Pancreas (tissue), 10 donors: ENCODE results near the gene FOXP4. TPM values are rescaled to one million over a fixed set of nuclear protein-coding genes. Genes with fewer than 3 reads are reported as not detected.

Experiments used
- ATAC-seq, 4 donors: fragments of 200-7000 bp; cut with Tn5 transposase; one replicate each; pipeline versions ENCODE4 v1.8.0 to v1.9.1; 2020; ENCODE audit warnings: mild to moderate bottlenecking in 4 of 4, moderate library complexity in 4 of 4
- DNase-seq, 6 donors: peaks; one replicate each; pipeline ENCODE4 v3.0.0-alpha.2; 2020
- FAIRE-seq: peaks from 2 replicates; lab custom pipeline; 2012; peaks lifted over from hg19 to GRCh38; lab: Jason Lieb, UNC
- H3K27ac ChIP-seq, 4 donors: fragments of 200-600 bp; sonication (generic); 1 replicate in 3 of 4; 2 replicates in 1 of 4; pipeline versions ENCODE4 v1.5.0 to v1.8.0; 2020
- H3K27me3 ChIP-seq, 4 donors: fragments of 200-600 bp; one replicate each; pipeline ENCODE4 v1.8.0; 2021
- H3K36me3 ChIP-seq, 3 donors: fragments of 200-600 bp; sonication (generic) in 1 of 3; one replicate each; pipeline versions ENCODE4 v1.5.0 to v1.8.0; 2020 to 2021
- H3K4me1 ChIP-seq, 3 donors: fragments of 200-600 bp; one replicate each; pipeline ENCODE4 v1.8.0; 2021
- H3K4me3 ChIP-seq, 4 donors: fragments of 200-600 bp; sonication (generic) in 2 of 4; one replicate each; pipeline versions ENCODE4 v1.5.0 to v1.8.0; 2020 to 2021
- H3K9me3 ChIP-seq, 4 donors: fragments of 200-600 bp; one replicate each; pipeline ENCODE4 v1.8.0; 2021
- WGBS, 2 donors: extraction: QIAGEN DNeasy Blood & Tissue Kit; methylation state at CpG; one replicate each; pipeline ENCODE4 v1.1.7; 2013; 5-methylcytosine and 5-hydroxymethylcytosine counted together
- intact Hi-C, 3 donors: fragments of 100-400 bp; cut with DNase I; formaldehyde crosslinking; loops; one replicate each; pipeline versions ENCODE4 v1.11.1 to v1.14.2; 2022
- polyA plus RNA-seq, 2 donors: library from polyadenylated mRNA; stranded (reverse); fragments of 200-250 nt; gene quantifications; one replicate each; pipeline ENCODE4 v1.2.3, GENCODE V29; 2013
- total RNA-seq, 6 donors: library from RNA; stranded (reverse); fragmentation: NEBNext Ultra II Directional in 4 of 6; extraction: Animal tissue kit (Norgen Biotek cat#: 25700) in 4 of 6; gene quantifications; one replicate each; pipeline versions ENCODE4 v1.2.1 to v1.2.4, GENCODE V29; 2021 to 2023
- TF ChIP-seq, protein P1 (sequence below), 4 donors: fragments of 200-600 bp; sonication (generic) in 3 of 4; IDR thresholded peaks; one replicate each; pipeline versions ENCODE4 v1.5.0 to v1.8.0; 2021; ENCODE audit warnings: antibody characterized with exemption in 4 of 4
- donor health status: healthy with polysubstance abuse.
- donor health status: DM: no; HTN: no; CAD: no; lungs with moderate emphysema.
- donor health status: DM: no; HTN: no; CAD: no.
- donor health status: control.
- donor health status: control.
- donor health status: Bipolar disorder and iron deficiency.
- donor health status: DM: yes; HTN: yes; CAD: no.
- donor health status: DM: no; HTN: no; CAD: no.
- donor health status: DM: no; HTN: no; CAD: no.
- donor health status: DM: yes; HTN: yes; CAD: no.

The FOXP4 gene
- total and polyA plus RNA-seq, 8 donors = 23.1 to 29.3 (median 26.3) TPM

DNA sequence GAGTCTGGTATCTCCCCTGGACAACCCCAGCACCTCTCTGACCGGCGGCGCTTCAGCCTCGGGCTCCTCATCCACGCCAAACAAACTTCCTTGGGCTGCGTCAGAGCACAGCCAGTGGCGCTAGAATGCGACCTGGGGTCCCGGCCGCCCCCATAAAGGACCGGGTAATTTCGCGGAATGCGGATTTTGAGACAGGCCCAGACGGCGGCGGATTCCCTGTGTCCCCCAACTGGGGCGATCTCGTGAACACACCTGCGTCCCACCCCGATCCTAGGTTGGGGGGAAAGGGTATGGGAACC lies 1.6 kb downstream of the FOXP4 start:
- peak; percentile 10 to 20 (median 12) for ATAC-seq
- WGBS, 2 donors = 1% methylated on average over 13 to 21 of the region's 21 CpGs
- H3K4me1 ChIP-seq = peaks cover 9 to 23% (median 16%) of the 10 kb centered on the region in 3 donors

DNA sequence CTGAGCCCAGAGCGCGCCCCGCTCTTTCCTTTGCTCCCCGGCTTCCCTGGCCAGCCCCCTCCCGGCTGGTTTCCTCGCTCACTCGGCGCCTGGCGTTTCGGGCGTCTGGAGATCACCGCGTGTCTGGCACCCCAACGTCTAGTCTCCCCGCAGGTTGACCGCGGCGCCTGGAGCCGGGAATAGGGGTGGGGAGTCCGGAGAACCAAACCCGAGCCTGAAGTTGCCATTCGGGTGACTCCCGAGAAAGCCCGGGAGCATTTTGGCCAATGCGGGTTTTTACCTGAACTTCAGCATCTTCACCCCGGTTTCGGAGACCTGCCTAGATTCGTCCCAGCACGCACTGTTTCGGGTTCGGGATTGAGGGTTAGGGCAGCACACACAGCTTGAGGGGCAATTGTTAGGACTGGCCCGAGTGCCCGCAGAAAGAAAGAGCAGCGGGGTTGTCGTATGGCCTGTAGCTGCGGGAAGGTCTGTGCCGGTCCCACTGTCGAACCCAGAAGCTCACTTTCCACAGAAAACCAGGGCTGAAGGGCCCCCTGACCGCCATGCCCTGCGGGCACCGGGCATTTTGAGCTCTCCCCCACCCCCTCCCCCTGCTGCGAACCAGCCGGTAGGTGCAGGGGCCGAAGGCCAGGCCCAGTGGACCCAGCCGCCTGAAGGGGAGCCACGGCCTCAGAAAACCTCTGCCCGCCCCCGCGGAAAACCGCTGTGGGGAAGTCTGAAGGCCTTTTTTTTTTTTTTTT lies 2.1 kb downstream of the FOXP4 start:
- ATAC-seq (peak in 3 of 4 donors; percentile 23 to 29 (median 24)), DNase-seq (peak in 5 of 6 donors; percentile 49 to 79 (median 60)), FAIRE-seq (no peak)
- Histone ChIP-seq H3K4me3 (peak overlapping the region; percentile 74 to 91 (median 86)), H3K4me1 (peaks cover 11 to 25% (median 21%) of the 10 kb centered on the region in 3 donors), H3K27ac (peak overlapping the region; percentile 3 to 73 (median 68)), H3K27me3 (no peaks in the 10 kb centered on the region), H3K36me3 (no peaks in the 10 kb centered on the region), H3K9me3 (no peaks in the 10 kb centered on the region)
- TF ChIP-seq, protein P1, sequence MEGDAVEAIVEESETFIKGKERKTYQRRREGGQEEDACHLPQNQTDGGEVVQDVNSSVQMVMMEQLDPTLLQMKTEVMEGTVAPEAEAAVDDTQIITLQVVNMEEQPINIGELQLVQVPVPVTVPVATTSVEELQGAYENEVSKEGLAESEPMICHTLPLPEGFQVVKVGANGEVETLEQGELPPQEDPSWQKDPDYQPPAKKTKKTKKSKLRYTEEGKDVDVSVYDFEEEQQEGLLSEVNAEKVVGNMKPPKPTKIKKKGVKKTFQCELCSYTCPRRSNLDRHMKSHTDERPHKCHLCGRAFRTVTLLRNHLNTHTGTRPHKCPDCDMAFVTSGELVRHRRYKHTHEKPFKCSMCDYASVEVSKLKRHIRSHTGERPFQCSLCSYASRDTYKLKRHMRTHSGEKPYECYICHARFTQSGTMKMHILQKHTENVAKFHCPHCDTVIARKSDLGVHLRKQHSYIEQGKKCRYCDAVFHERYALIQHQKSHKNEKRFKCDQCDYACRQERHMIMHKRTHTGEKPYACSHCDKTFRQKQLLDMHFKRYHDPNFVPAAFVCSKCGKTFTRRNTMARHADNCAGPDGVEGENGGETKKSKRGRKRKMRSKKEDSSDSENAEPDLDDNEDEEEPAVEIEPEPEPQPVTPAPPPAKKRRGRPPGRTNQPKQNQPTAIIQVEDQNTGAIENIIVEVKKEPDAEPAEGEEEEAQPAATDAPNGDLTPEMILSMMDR (IDR thresholded peaks at IDR 0.05) = no peak
- intact Hi-C loops = no loop called here
- whole genome bisulfite sequencing, 2 donors = 15 to 19% methylated on average over 47 to 50 of the region's 50 CpGs

More for the DNA sequence above, 1.6 kb downstream of the FOXP4 start:
- H3K27ac ChIP-seq = peak overlapping the region; percentile 3 to 73 (median 68)
- H3K36me3 ChIP-seq = no peaks in the 10 kb centered on the region
- FAIRE-seq = no peak
- H3K4me3 ChIP-seq = peak overlapping the region; percentile 74 to 91 (median 86)
- TF ChIP-seq, protein P1 (IDR thresholded peaks at IDR 0.05) = no peak
- intact Hi-C loops = no loop called here
- H3K9me3 ChIP-seq = no peaks in the 10 kb centered on the region
- DNase-seq = peak in 1 of 6 donors; percentile 45
- H3K27me3 ChIP-seq = no peaks in the 10 kb centered on the region

DNA sequence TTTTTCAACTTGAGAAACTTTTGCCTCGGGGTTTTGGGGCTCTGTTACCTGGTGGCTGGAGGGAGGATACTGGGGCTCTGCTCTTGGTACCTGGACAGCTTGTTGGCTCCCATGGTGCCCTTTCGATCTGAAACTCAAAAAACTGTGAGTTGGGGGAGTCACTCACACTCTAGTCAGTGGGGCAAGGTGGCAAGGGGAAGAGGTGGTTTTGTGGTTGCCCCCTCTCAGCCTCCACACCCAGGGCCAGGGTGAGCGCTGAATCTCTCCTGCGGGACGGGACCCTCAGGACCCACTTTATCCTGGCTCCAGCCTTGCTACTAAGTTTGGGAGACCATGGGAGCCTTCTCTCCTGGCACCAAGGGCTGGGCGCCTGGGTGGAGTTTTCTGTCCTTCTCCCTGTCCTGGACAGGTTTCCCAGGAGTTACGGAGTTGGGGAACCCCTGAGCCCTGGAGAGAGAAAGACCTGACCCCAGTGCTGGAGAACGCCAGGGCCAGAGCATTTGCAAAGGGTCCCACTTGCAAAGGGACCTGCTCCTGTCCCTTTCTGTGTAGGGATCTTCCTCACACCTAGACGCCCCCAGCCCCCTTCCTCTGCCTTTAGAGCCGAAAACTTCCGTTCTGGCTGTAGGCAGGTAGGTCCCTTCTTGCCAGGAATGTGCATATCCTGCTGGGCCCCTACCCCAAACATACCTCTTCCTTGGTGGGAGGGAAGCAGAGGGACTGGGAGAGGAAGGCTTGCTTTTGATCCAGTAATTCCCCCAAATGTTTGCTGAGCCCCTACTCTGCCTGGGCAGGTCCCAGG lies 2.9 kb downstream of the FOXP4 start:
- FAIRE-seq (no peak), ATAC-seq (no peak), DNase-seq (no peak)
- peak overlapping the region in 2 of 4 donors; percentile 12 to 64 for H3K27ac ChIP-seq
- intact Hi-C loops = no loop called here
- H3K27me3 ChIP-seq = no peaks in the 10 kb centered on the region
- H3K4me3 ChIP-seq = peak overlapping the region in 2 of 4 donors; percentile 81 to 91
- H3K36me3 ChIP-seq = no peaks in the 10 kb centered on the region
- H3K9me3 ChIP-seq = no peaks in the 10 kb centered on the region
- peaks cover 16 to 28% (median 25%) of the 10 kb centered on the region in 3 donors for H3K4me1 ChIP-seq
- TF ChIP-seq, protein P1 (IDR thresholded peaks at IDR 0.05) = no peak
- 55 to 63% methylated on average over 11 of the region's 11 CpGs for WGBS, 2 donors

DNA sequence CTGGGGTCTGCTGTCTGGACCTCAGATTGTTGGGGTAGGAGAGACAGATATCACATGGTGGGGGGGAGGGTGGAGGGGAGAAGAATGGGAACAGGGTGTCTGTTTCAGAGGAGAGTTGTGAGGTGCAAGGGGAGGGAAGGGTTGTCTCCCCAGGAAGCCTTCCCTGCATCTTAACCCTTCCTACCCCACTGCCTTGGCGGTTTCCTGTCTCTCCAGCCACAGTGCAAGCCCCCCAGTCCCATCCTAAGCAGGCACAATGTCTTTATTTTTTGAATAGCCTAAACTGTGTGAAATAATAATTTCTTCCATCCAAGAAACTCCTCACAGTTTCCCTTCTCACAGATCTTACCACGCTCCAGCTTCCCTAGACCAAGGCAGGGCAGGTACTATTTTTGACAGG lies 3.5 kb downstream of the FOXP4 start:
- ATAC-seq = no peak

More for the DNA sequence above, 3.5 kb downstream of the FOXP4 start:
- FAIRE-seq (no peak), DNase-seq (no peak)
- peaks cover 16 to 28% (median 25%) of the 10 kb centered on the region in 3 donors for H3K4me1 ChIP-seq
- intact Hi-C loops = no loop called here
- WGBS, 2 donors = 87 to 100% methylated on average over 2 of the region's 2 CpGs
- no peak overlapping the region for H3K27ac ChIP-seq
- no peaks in the 10 kb centered on the region for H3K27me3 ChIP-seq
- no peaks in the 10 kb centered on the region for H3K36me3 ChIP-seq
- H3K4me3 ChIP-seq = no peak overlapping the region
- no peaks in the 10 kb centered on the region for H3K9me3 ChIP-seq
- TF ChIP-seq, protein P1 (IDR thresholded peaks at IDR 0.05) = no peak
